Thyroid gland (tissue), 4 donors: ENCODE measurements around the gene LIMK1.

Source experiments
- CTCF ChIP-seq, 6 experiments: fragments of 200-600 bp in 3 of 6; fragments of 450-650 bp in 3 of 6; sonication (generic) in 3 of 6; IDR thresholded peaks; one replicate each; pipeline ENCODE4 v1.5.1; 2016 to 2019; ENCODE audit warnings: antibody characterized with exemption in 6 of 6, mild to moderate bottlenecking in 2 of 6, inconsistent platforms in 1 of 6, moderate library complexity in 1 of 6
- POLR2A ChIP-seq, 2 donors: fragments of 450-650 bp; IDR thresholded peaks; one replicate each; pipeline ENCODE4 v1.6.1; 2017; ENCODE audit warnings: antibody characterized with exemption in 2 of 2, mild to moderate bottlenecking in 2 of 2, moderate library complexity in 1 of 2

- TF ChIP-seq CTCF (IDR thresholded peaks at IDR 0.05): no peak
- no peak for TF ChIP-seq POLR2A (IDR thresholded peaks at IDR 0.05)
These were observed 521 bp downstream of the LIMK1 start for GRCh38 chr7:74083928-74084721.
